ENCODE results near the gene HNF1A. TPM values are rescaled to one million over a fixed set of nuclear protein-coding genes. Genes with fewer than 3 reads are reported as not detected.

The HNF1A gene
- total RNA-seq, 1 donor from 2014 or later, result not detected

DNA sequence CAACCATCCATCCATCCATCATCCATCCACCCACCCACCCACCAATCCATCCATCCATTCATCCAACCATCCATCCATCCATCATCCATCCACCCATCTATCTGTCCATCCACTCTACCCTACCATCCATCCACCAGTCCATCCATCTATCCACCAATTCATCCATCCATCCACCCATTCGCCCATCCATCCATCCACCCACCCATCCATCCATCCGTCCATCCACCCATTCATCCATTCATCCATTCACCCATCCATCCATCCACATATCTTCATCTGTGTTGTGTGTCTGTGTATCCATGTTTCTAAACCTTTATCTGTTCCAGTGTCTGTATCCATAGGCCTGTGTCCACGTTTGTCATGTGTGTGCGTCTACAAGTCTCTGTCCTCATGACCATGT, 9.9 kb downstream of the HNF1A start:
- no peak for DNase-seq (ENCODE audit: extremely low read depth, low read depth, low spot score)

DNA sequence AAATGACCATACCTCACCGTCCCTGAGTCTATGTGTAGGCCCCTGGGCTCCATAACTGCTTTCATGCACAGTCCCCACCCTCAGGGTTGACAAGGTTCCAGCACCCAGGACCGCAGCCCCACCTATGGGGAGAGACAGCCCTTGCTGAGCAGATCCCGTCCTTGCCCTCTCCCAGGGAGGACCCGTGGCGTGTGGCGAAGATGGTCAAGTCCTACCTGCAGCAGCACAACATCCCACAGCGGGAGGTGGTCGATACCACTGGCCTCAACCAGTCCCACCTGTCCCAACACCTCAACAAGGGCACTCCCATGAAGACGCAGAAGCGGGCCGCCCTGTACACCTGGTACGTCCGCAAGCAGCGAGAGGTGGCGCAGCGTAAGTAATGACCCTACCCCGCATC, 10.3 kb downstream of the HNF1A start:
- DNase-seq (ENCODE audit: extremely low read depth, low read depth, low spot score), result no peak

DNA sequence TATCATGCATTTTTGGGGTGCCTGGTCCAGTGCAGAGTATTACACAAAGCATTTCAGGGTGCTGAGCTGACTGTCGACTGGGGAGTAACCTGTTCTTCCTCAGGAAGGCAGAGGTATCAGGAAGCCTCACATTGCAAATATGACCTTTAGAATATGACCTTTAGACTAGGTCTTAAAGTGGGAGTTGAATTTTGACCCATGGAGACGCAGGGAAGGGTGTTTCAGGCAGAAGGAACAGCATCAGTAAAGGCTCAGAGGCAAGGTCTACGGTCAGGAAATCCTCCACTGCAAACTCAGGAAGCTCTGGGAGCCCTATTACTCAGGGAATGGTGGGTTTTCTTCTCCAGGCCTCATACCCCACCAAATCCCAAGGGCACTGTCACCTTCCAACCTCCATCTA, 11.3 kb downstream of the HNF1A start:
- DNase-seq (ENCODE audit: extremely low read depth, low read depth, low spot score), result no peak

DNA sequence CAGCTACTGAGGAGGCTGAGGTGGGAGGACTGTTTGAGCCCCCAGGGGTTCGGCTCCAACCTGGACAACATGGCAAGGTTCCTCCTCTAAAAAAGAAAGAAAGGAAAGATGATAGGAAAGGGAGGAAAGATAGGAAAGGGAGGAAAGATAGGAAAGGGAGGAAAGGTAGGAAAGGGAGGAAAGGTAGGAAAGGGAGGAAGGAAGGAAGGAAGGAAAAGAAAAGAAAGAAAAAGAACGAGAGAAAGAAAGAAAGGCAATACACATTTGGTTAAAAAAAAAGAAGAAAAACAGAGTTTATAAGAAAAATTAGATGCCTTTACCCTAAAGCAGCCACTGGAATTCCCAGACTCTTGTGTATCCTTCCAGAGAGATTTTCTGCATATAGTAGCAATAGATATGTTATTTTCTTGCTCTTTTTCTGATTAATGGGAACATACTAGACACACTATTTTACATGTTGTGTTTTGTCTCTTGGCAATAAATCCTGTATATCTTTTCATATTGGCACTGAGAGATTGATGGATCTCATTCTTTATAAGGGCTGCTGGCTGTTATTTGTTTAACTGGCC, 12.2 kb downstream of the HNF1A start:
- DNase-seq (ENCODE audit: extremely low read depth, low read depth, low spot score), result no peak

DNA sequence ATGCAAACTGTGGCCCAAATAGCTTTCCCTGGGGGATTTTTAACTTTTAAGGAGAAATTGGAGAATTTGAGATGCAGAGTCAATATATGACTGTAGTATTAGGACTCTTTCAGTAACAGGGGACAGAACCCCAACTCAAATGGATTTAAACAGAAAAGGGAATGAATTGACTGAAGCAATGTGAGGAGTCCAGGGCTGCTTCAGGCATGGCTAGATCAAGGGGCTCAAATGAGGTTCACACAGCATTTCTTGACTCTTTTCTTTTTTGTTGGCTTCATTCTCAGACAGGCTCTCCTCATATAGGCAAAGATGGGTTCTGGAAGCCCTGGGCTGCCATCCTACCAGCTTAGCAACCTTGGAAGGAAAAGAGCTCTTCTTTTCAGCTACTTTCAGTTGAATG, 13.6 kb downstream of the HNF1A start:
- no peak for DNase-seq (ENCODE audit: extremely low read depth, low read depth, low spot score)

DNA sequence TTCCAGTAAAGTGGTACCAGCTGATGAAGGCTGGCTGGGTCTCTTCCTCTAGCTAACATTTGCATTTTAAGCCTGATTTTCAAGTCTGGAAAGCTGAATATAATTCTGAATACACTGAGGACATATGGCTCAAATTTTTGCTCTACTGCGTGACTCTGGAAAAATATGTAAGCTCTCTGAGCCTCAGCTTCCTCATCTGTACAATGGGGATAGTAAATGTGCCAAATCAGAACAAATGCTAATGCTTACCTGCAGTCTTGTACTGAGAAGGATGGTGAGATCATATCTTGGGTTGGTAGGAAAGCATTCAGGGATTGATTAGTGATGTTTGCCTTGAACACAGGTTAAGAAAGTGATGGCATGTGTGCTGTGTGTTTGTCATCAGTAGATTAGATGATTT, 14.6 kb downstream of the HNF1A start:
- no peak for DNase-seq (ENCODE audit: extremely low read depth, low read depth, low spot score)

DNA sequence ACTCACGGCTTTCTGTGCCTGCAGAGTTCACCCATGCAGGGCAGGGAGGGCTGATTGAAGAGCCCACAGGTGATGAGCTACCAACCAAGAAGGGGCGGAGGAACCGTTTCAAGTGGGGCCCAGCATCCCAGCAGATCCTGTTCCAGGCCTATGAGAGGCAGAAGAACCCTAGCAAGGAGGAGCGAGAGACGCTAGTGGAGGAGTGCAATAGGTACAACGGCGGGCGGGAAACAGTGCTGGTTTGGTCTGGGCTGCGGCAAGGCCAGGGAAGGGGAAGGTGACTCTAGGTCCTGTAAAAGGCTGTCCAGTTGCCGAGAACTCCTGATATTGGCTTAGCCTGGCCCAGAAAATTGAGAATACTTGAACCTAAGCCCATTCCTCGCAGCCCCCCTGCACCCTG, 15.2 kb downstream of the HNF1A start:
- DNase-seq (ENCODE audit: extremely low read depth, low read depth, low spot score), result no peak

DNA sequence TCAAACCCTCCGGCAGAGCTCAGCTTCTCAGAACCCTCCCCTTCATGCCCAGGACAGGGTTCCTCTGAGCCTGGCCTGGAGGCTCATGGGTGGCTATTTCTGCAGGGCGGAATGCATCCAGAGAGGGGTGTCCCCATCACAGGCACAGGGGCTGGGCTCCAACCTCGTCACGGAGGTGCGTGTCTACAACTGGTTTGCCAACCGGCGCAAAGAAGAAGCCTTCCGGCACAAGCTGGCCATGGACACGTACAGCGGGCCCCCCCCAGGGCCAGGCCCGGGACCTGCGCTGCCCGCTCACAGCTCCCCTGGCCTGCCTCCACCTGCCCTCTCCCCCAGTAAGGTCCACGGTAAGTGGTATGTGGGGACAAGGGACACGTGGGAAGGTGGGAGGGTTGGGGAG, 15.7 kb downstream of the HNF1A start:
- no peak for DNase-seq (ENCODE audit: extremely low read depth, low read depth, low spot score)

DNA sequence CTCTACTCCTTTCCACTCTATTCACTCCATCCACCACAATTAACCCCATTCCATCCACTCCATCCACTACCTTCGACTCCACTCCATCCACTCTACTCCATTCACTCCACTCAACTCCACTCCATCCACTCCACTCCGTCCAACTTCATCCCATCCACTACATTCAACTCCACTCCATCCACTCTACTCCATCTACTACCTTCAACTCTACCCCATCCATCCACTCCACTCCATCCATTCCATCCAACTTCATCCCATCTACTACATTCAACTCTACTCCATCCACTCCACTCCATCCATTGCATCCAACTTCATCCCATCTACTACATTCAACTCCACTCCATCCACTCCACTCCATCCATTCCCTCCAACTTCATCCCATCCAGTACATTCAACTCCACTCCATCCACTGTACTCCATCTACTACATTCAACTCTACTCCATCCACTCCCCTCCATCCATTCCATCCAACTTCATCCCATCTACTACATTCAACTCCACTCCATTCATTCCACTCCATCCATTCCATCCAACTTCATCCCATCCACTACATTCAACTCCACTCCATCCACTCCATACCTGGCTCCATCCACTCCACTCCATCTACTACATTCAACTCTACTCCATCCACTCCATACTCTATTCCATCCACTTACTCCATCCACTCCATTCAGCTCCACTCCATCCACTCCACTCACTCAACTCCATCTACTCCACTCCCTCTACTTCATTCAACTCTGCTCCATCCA, 16.4 kb downstream of the HNF1A start:
- no peak for DNase-seq (ENCODE audit: extremely low read depth, low read depth, low spot score)

DNA sequence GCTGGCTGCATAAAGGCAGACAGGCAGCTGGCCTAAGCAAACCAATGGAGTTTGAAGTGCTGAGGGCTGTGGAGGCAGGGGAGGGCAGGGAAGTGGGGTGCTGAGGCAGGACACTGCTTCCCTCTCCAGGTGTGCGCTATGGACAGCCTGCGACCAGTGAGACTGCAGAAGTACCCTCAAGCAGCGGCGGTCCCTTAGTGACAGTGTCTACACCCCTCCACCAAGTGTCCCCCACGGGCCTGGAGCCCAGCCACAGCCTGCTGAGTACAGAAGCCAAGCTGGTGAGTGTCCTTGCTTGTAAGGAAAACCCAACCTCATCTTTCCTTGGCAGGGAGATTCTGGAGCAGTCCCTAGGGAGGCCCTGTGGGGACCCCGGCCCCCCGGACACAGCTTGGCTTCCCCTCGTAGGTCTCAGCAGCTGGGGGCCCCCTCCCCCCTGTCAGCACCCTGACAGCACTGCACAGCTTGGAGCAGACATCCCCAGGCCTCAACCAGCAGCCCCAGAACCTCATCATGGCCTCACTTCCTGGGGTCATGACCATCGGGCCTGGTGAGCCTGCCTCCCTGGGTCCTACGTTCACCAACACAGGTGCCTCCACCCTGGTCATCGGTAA, 17.9 kb downstream of the HNF1A start:
- DNase-seq (ENCODE audit: extremely low read depth, low read depth, low spot score), result no peak

DNA sequence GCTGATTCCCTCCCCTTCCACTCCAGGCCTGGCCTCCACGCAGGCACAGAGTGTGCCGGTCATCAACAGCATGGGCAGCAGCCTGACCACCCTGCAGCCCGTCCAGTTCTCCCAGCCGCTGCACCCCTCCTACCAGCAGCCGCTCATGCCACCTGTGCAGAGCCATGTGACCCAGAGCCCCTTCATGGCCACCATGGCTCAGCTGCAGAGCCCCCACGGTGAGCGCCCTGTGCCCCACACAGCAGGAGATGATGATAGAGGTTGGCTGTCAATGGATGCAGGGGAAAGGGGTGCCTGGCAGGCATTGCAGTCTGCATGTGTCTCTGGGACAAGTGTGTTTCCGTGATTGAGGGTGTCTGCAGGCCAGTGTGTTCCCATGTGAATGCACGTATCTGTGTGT, 19.1 kb downstream of the HNF1A start:
- no peak for DNase-seq (ENCODE audit: extremely low read depth, low read depth, low spot score)

DNA sequence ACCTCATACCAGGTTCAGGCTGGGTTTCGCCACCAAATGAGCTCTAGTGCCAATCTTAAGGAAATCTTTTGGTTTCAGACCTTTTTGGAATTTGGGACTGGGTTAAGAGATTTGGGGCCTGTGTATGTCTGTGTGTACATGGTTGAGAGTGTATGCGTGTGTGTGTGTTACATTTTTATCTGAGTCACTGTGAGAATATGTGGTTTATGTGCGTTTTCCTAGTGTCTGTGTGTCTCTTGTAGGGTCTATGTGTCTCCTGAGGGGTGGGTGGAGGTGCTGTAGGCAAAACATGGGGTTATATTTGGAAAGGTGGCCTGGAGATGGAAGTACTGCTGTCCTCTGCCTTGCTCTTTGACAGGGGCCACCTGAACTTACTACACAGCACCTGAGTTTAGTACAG, 20.1 kb downstream of the HNF1A start:
- no peak for DNase-seq (ENCODE audit: extremely low read depth, low read depth, low spot score)

DNA sequence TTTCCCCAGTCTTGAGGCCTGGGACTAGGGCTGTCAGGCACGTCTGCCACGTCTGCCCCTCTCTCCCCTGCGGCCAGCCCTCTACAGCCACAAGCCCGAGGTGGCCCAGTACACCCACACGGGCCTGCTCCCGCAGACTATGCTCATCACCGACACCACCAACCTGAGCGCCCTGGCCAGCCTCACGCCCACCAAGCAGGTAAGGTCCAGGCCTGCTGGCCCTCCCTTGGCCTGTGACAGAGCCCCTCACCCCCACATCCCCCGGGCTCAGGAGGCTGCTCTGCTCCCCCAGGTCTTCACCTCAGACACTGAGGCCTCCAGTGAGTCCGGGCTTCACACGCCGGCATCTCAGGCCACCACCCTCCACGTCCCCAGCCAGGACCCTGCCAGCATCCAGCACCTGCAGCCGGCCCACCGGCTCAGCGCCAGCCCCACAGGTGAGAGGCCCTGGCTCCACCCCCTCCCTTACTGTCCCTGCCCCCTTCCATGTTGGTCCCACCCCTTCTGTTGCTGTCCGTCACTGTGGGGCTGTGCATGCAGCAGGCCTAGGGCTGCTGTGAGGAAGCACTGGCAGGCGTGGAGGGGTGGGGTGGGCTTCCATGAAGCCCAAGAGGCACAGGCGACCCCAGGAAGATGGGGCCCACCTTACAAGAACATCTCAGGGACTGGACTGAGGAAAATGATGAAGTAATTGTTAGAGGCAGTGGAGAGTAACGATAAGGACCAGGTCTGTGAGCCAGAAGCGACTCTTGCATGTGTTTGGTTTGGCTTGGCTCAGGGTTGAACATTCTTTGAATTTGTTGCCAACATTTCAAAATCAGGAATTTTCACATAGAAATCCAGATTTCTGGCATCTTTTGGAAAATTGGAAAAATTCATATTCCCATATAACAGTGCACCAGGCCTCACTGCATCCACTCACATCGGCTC, 21.1 kb downstream of the HNF1A start:
- no peak for DNase-seq (ENCODE audit: extremely low read depth, low read depth, low spot score)

DNA sequence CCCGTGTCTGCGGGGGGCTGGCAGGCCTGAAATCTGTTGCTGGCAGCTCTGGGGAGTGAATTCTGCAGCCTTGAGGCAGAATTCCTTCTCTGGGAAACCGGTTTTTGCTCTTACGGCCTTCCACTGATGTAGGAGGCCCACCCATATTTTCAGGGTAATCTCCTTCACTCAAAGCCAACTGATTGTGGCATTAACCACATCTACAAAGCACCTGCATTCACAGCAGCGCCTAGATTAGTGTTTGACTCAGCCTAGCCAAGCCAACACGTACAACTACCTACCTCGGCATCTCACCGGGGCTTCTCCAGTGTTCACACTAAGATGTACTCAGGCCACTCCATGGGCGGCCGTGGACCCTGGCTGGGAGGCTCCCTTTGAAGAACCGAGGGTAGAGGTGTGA, 22.2 kb downstream of the HNF1A start:
- no peak for DNase-seq (ENCODE audit: extremely low read depth, low read depth, low spot score)

DNA sequence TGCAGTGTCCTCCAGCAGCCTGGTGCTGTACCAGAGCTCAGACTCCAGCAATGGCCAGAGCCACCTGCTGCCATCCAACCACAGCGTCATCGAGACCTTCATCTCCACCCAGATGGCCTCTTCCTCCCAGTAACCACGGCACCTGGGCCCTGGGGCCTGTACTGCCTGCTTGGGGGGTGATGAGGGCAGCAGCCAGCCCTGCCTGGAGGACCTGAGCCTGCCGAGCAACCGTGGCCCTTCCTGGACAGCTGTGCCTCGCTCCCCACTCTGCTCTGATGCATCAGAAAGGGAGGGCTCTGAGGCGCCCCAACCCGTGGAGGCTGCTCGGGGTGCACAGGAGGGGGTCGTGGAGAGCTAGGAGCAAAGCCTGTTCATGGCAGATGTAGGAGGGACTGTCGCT, 22.7 kb downstream of the HNF1A start:
- no peak for DNase-seq (ENCODE audit: extremely low read depth, low read depth, low spot score)

DNA sequence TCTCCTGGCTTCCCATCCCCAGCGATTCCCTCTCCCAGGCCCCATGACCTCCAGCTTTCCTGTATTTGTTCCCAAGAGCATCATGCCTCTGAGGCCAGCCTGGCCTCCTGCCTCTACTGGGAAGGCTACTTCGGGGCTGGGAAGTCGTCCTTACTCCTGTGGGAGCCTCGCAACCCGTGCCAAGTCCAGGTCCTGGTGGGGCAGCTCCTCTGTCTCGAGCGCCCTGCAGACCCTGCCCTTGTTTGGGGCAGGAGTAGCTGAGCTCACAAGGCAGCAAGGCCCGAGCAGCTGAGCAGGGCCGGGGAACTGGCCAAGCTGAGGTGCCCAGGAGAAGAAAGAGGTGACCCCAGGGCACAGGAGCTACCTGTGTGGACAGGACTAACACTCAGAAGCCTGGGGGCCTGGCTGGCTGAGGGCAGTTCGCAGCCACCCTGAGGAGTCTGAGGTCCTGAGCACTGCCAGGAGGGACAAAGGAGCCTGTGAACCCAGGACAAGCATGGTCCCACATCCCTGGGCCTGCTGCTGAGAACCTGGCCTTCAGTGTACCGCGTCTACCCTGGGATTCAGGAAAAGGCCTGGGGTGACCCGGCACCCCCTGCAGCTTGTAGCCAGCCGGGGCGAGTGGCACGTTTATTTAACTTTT, 23.6 kb downstream of the HNF1A start:
- no peak for DNase-seq (ENCODE audit: extremely low read depth, low read depth, low spot score)

DNA sequence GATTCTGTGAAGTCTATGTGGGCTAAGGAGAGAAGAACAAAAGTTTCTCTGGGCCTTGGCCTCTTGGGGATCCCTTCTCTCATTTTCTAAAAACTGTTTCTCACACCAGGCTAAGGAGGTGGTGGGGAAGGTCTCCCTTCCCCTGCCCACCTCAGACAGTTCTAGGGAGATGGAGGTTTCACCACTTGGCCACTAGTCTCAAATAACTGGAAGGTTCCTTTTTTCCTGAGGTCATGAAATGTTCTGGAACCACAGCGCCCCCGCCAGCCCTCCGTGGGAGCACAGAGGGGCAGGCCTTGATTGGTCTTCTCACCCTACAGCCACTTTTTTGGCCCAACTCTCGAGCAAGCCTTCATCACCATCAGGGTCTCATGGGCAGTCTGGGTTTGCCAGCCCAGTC, 25.3 kb downstream of the HNF1A start:
- no peak for DNase-seq (ENCODE audit: extremely low read depth, low read depth, low spot score)

DNA sequence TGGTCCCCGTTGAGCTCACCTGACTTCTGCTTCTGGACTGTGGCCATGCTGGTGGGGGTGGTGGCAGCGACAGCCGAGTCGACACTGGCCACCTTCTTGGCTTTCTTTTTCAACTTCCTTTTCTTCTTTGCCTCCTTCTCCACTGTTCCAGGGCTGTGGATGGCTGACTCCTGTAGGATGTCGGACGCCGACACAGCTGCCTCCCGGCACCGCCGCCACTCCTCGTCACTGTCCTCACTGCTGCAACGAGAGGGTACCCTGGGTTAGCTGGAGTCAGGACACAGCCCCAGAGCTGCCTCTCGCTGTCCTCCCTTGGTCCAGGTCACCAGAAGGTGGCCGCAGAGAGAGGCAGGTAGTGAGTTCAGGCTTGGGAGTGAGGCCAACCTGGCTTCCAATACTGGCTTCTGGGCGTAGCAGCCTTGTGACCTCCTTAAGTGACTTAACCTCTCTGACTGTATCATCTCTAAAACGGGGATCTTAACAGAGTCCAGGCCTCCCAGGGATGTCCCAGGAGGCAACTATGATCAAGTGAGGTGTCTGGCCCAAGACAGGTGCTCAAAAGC, 26.0 kb downstream of the HNF1A start:
- no peak for DNase-seq (ENCODE audit: extremely low read depth, low read depth, low spot score)

DNA sequence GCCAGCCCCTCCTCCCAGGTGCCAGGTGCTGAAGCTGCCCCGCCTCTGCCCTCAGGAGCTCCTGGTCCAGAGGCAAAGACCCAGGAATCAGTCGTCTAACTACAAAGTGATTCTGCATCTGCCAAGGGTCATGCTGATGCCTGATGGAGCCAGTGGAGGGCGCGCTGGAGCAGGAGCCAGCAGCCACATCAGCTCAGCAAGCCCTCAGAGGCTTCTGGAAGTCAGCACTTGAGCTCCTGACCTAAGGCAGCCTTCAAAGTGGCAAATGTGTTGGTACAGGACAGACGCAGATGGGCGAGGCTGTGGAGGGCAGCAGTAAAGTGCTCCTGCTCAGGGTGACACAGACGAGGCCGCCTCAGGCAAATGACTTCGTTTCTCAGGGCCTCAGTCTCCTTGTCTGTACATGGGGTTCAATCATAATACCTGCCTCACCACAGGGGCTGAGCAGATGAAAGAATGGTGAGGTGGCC, 27.0 kb downstream of the HNF1A start:
- no peak for DNase-seq (ENCODE audit: extremely low read depth, low read depth, low spot score)

DNA sequence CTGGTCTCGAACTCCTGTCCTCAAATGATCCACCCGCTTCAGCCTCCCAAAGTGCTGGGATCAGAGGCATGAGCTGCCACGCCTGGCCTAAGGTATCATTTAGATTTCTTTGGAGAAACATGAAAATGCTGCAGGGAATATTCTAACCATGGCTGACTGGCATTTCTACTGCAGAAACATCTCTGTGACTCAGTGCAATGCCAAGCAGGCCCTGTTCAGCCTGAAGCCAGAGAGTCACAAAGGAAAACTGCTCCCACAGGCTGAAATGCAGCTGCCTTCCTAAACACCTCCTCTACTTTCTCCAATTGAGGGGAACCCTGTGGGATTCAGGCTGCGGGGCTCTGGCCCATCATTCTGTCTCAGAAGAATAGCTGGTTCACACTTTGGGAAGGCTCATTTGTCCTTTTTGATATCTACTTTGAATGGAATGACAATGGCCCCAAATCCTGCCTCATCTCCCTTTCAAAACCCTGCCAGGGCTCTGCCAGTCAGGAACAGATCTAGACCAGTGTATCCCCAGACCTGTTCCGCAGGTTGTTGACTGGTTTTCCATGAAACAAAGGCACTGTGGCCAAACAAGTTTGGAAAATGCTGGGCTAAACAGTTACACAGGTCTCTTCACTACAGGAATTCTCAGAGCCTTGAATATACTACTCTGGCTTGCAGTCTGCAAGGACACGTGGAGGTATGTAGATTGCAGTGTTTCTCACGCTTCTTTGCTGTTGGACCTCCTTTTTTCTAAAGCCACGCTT, 30.2 kb downstream of the HNF1A start:
- DNase-seq (ENCODE audit: extremely low read depth, low read depth, low spot score), result no peak
